GM19467 (cell line): Measurements from ENCODE around the gene OR10H3.
"Not testable (repeated sequence)": the region's sequence is repeated elsewhere in the genome, so short reads cannot be mapped to it uniquely, and the experiment has no call there.

Source experiments
- ATAC-seq: cut with Tn5 transposase; IDR thresholded peaks from one replicate; pipeline ENCODE4 v1.9.1; 2021; ENCODE audit warnings: mild to moderate bottlenecking, moderate library complexity; ENCODE audit not compliant: unreplicated experiment

Gene OR10H3

GRCh38 chr19:15737722-15738121, at the start of gene OR10H3:
OR10H3 (plus strand) TSS chr19:15737985; CDS start chr19:15741393, 3,408 bp downstream.
- ATAC-seq = no peak

GRCh38 chr19:15696654-15697194, 41.1 kb upstream of the OR10H3 start:
- no peak for ATAC-seq

- ATAC-seq = no peak
Measured at GRCh38 chr19:15701757-15702533, 35.8 kb upstream of the OR10H3 start.

- no peak for ATAC-seq
Measured at GRCh38 chr19:15702534-15702930, 35.3 kb upstream of the OR10H3 start.

- no peak for ATAC-seq
Measured at GRCh38 chr19:15714638-15715037, 23.1 kb upstream of the OR10H3 start.

GRCh38 chr19:15715642-15716041, 22.1 kb upstream of the OR10H3 start:
- ATAC-seq = no peak

GRCh38 chr19:15717809-15718208, 20.0 kb upstream of the OR10H3 start:
- ATAC-seq = no peak

- no peak for ATAC-seq
Measured at GRCh38 chr19:15721268-15721667, 16.5 kb upstream of the OR10H3 start.

- ATAC-seq = no peak
Measured at GRCh38 chr19:15722956-15723355, 14.8 kb upstream of the OR10H3 start.

- no peak for ATAC-seq
Measured at GRCh38 chr19:15727724-15728123, 10.1 kb upstream of the OR10H3 start, which contains the start of gene OR10H2. OR10H2 (plus strand) TSS chr19:15728024; CDS start chr19:15728044, 20 bp downstream.

GRCh38 chr19:15730538-15730937, 7.2 kb upstream of the OR10H3 start:
- ATAC-seq = no peak

GRCh38 chr19:15732388-15732787, 5.4 kb upstream of the OR10H3 start:
- ATAC-seq = no peak

- ATAC-seq = no peak
Measured at GRCh38 chr19:15733895-15734294, 3.9 kb upstream of the OR10H3 start.

GRCh38 chr19:15740785-15741184, 3.0 kb downstream of the OR10H3 start:
- no peak for ATAC-seq

- ATAC-seq = no peak
Measured at GRCh38 chr19:15748239-15748638, 10.5 kb downstream of the OR10H3 start.

GRCh38 chr19:15758379-15758778, 20.6 kb downstream of the OR10H3 start:
- ATAC-seq = no peak

GRCh38 chr19:15759962-15760565, 22.3 kb downstream of the OR10H3 start:
- no peak for ATAC-seq

GRCh38 chr19:15769586-15769985, 31.8 kb downstream of the OR10H3 start:
- ATAC-seq = no peak

- ATAC-seq = not testable (repeated sequence)
Measured at GRCh38 chr19:15774159-15774558, 36.4 kb downstream of the OR10H3 start.

GRCh38 chr19:15775249-15775648, 37.5 kb downstream of the OR10H3 start:
- no peak for ATAC-seq

- no peak for ATAC-seq
Measured at GRCh38 chr19:15776264-15776663, 38.5 kb downstream of the OR10H3 start.
